GM12878 (cell line): ENCODE data around the gene TBC1D9B. TPM values are rescaled to one million over a fixed set of nuclear protein-coding genes. Genes with fewer than 3 reads are reported as not detected.

Source experiments
- ATAC-seq: fragments of 200-7000 bp; cut with Tn5 transposase; 3 replicates; pipeline ENCODE4 v1.9.1; 2020; ENCODE audit warnings: mild to moderate bottlenecking, moderate library complexity
- BruUV-seq: library from RNA; stranded (reverse); fragments of 400-500 nt; replicated peaks from 2 replicates; lab custom pipeline; 2021; lab: Mats Ljungman, UMichigan
- CTCF ChIA-PET: fragments of 300-600 bp; sonication (Branson Sonifier 250); formaldehyde crosslinking; extraction: SDS; loops from one replicate; lab custom pipeline; 2021; ENCODE audit warnings: inconsistent platforms; lab: Yijun Ruan, JAX
- POLR2A ChIA-PET: fragments of 350-600 bp; formaldehyde crosslinking; extraction: SDS; loops from one replicate; lab custom pipeline; 2021; ENCODE audit warnings: inconsistent platforms; lab: Charles Lee
- RAD21 ChIA-PET: fragments of 300-600 bp; sonication (Branson Sonifier 250); formaldehyde crosslinking; loops from one replicate; lab custom pipeline; 2023; ENCODE audit warnings: antibody characterized with exemption; ENCODE audit not compliant: unreplicated experiment; lab: Charles Lee
- SMC1A ChIA-PET: fragments of 300-600 bp; sonication (Branson Sonifier 250); formaldehyde crosslinking; loops from one replicate; lab custom pipeline; 2023; ENCODE audit not compliant: unreplicated experiment, uncharacterized antibody; lab: Charles Lee
- DNase-seq: peaks from one replicate; pipeline ENCODE4 v3.0.0-alpha.2; 2011; ENCODE audit warnings: low read depth, low spot score
- FAIRE-seq: peaks from 3 replicates; lab custom pipeline; 2011; peaks lifted over from hg19 to GRCh38; lab: Jason Lieb, UNC
- H2AFZ ChIP-seq: 2 replicates; pipeline ENCODE4 v1.6.0; 2011; ENCODE audit warnings: low read depth, low read length, control low read depth; ENCODE audit not compliant: control insufficient read depth
- H3K27ac ChIP-seq: 2 replicates; pipeline ENCODE4 v1.5.1; 2011; ENCODE audit warnings: control low read depth; ENCODE audit not compliant: control insufficient read depth, insufficient read depth
- H3K27me3 ChIP-seq, 2 experiments: replicated peaks in 1 of 2; 2 replicates each; pipeline versions ENCODE4 v1.6.0 to v1.6.1; 2011; ENCODE audit warnings: low read length in 1 of 2; ENCODE audit not compliant: control insufficient read depth in 2 of 2, insufficient read depth in 2 of 2
- H3K36me3 ChIP-seq, 2 experiments: 2 replicates each; pipeline ENCODE4 v1.5.1; 2011; ENCODE audit warnings: low read length in 1 of 2; ENCODE audit not compliant: control insufficient read depth in 2 of 2, insufficient read depth in 2 of 2
- H3K4me1 ChIP-seq: 2 replicates; pipeline ENCODE4 v1.6.1; 2011; ENCODE audit warnings: mild to moderate bottlenecking, low read length, moderate library complexity, mixed read lengths; ENCODE audit not compliant: control insufficient read depth, insufficient read depth
- H3K4me2 ChIP-seq: 2 replicates; pipeline ENCODE4 v1.6.0; 2011; ENCODE audit warnings: control low read depth; ENCODE audit not compliant: control insufficient read depth, insufficient read depth
- H3K4me3 ChIP-seq: fragments of 200-600 bp; sonication (generic); 2 replicates; pipeline ENCODE4 v1.5.1; 2016
- H3K79me2 ChIP-seq: 2 replicates; pipeline ENCODE4 v1.6.0; 2011; ENCODE audit warnings: low read length; ENCODE audit not compliant: control insufficient read depth, insufficient read depth
- H3K9ac ChIP-seq: 2 replicates; pipeline ENCODE4 v1.8.0; 2011; ENCODE audit warnings: low read length, control low read depth, mixed read lengths; ENCODE audit not compliant: control insufficient read depth, insufficient read depth
- H3K9me3 ChIP-seq: replicated peaks from 3 replicates; pipeline ENCODE4 v1.5.1; 2011; ENCODE audit warnings: mild to moderate bottlenecking, low read length; ENCODE audit not compliant: control insufficient read depth, insufficient read depth
- H4K20me1 ChIP-seq: 2 replicates; pipeline ENCODE4 v1.6.0; 2011; ENCODE audit not compliant: control insufficient read depth, insufficient read depth
- CBFB ChIP-seq: IDR thresholded peaks from 2 replicates; pipeline ENCODE4 v1.6.1; 2016; ENCODE audit warnings: antibody characterized with exemption, low read depth
- CBX3 ChIP-seq: fragments of 200-600 bp; sonication (generic); IDR thresholded peaks from 2 replicates; pipeline ENCODE4 v1.6.1; 2016; ENCODE audit warnings: low read depth, borderline replicate concordance
- CBX5 ChIP-seq: sonication (generic); IDR thresholded peaks from 2 replicates; pipeline ENCODE4 v1.6.1; 2016; ENCODE audit warnings: low read depth, moderate library complexity, mild to moderate bottlenecking, inconsistent platforms
- CREM ChIP-seq: IDR thresholded peaks from 2 replicates; pipeline ENCODE4 v1.6.1; 2014; ENCODE audit warnings: antibody characterized with exemption, low read depth
- EED ChIP-seq: sonication (generic); IDR thresholded peaks from 2 replicates; pipeline ENCODE4 v1.6.1; 2016; ENCODE audit warnings: antibody characterized with exemption, low read depth
- EGR1 ChIP-seq, 2 experiments: IDR thresholded peaks; 1 replicate in 1 of 2; 2 replicates in 1 of 2; pipeline ENCODE4 v1.6.1; 2011 to 2012; ENCODE audit warnings: low read depth in 2 of 2, low read length in 2 of 2, borderline replicate concordance in 1 of 2, mild to moderate bottlenecking in 1 of 2, moderate library complexity in 1 of 2
- ESRRA ChIP-seq: IDR thresholded peaks from 2 replicates; pipeline ENCODE4 v1.6.1; 2012; ENCODE audit warnings: mild to moderate bottlenecking, low read length, improper control_type of control experiment
- ETV6 ChIP-seq, 2 experiments: fragments of 450-650 bp in 1 of 2; IDR thresholded peaks in 1 of 2; conservative IDR thresholded peaks in 1 of 2; 2 replicates each; pipeline ENCODE4 v1.6.1; 2014; ENCODE audit warnings: antibody characterized with exemption in 1 of 2, borderline replicate concordance in 1 of 2, low read depth in 1 of 2, mild to moderate bottlenecking in 1 of 2, moderate library complexity in 1 of 2
- GATAD2B ChIP-seq: fragments of 450-650 bp; conservative IDR thresholded peaks from 2 replicates; pipeline ENCODE4 v1.6.1; 2017; ENCODE audit warnings: low read depth, mild to moderate bottlenecking, moderate library complexity
- MTA3 ChIP-seq: IDR thresholded peaks from 2 replicates; pipeline ENCODE4 v1.6.1; 2012; ENCODE audit warnings: low read length, inconsistent platforms, borderline replicate concordance
- MXI1 ChIP-seq: fragments of 150-350 bp; IDR thresholded peaks from 2 replicates; pipeline ENCODE4 v1.6.1; 2011; ENCODE audit warnings: low read depth, mild to moderate bottlenecking, inconsistent platforms, low read length, improper control_type of control experiment
- NR2C1 ChIP-seq: fragments of 450-650 bp; IDR thresholded peaks from 2 replicates; pipeline ENCODE4 v1.6.1; 2017; ENCODE audit warnings: antibody characterized with exemption, mild to moderate bottlenecking, moderate library complexity
- POLR2AphosphoS5 ChIP-seq: IDR thresholded peaks from 2 replicates; pipeline ENCODE4 v1.6.1; 2011; ENCODE audit warnings: mild to moderate bottlenecking, low read length, inconsistent platforms
- RB1 ChIP-seq: fragments of 450-650 bp; formaldehyde crosslinking; IDR thresholded peaks from 2 replicates; pipeline ENCODE4 v1.6.1; 2017; ENCODE audit warnings: mild to moderate bottlenecking, borderline replicate concordance
- RUNX3 ChIP-seq: IDR thresholded peaks from 2 replicates; pipeline ENCODE4 v1.6.1; 2012; ENCODE audit warnings: low read length, inconsistent platforms
- TAF1 ChIP-seq: IDR thresholded peaks from 2 replicates; pipeline ENCODE4 v1.6.1; 2011; ENCODE audit warnings: mild to moderate bottlenecking, low read depth, low read length, borderline replicate concordance
- ZBED1 ChIP-seq: IDR thresholded peaks from 2 replicates; pipeline ENCODE4 v1.6.1; 2016; ENCODE audit warnings: borderline replicate concordance
- ZBTB33 ChIP-seq: fragments of 450-650 bp; IDR thresholded peaks from 2 replicates; pipeline ENCODE4 v1.6.1; 2017; ENCODE audit warnings: mild to moderate bottlenecking
- WGBS: methylation state at CpG from one replicate; pipeline ENCODE4 v1.1.6; 2016; ENCODE audit warnings: low lambda C conversion rate; ENCODE audit not compliant: insufficient replicate concordance, insufficient coverage; ENCODE audit errors: missing lambda C conversion rate; 5-methylcytosine and 5-hydroxymethylcytosine counted together
- in situ Hi-C: fragments of 300-500 bp; cut with MboI; formaldehyde crosslinking; loops from 9 replicates; pipeline ENCODE4 v1.14.3; 2018; ENCODE audit warnings: mixed read lengths
- intact Hi-C: fragments of 100-400 bp; cut with micrococcal nuclease; formaldehyde crosslinking; loops from one replicate; pipeline ENCODE4 v1.14.2; 2022; ENCODE audit not compliant: unreplicated experiment
- polyA plus RNA-seq, 11 experiments: library from polyadenylated mRNA; depleted of rRNA in 4 of 11; unstranded in 6 of 11; stranded (reverse) in 5 of 11; fragments of >200 nt; fragmentation: Nextera tagmentation in 4 of 11; fragmentation: Illumina TruSeq in 1 of 11; extraction: Ambion mirVana in 4 of 11; extraction: Trizol in 1 of 11; gene quantifications; 1 replicate in 1 of 11; 2 replicates in 10 of 11; pipeline versions ENCODE4 v1.2.1 to v1.2.3, GENCODE V29; 2011 to 2016; ENCODE audit warnings: inconsistent platforms in 2 of 11, missing spikeins in 2 of 11, low read depth in 1 of 11
- total RNA-seq, 4 experiments: library from RNA; depleted of rRNA in 3 of 4; stranded (reverse); fragments of >200 nt in 3 of 4; fragmentation: Illumina TruSeq in 1 of 4; extraction: Trizol in 1 of 4; gene quantifications; 2 replicates each; pipeline versions ENCODE4 v1.2.1 to v1.2.3, GENCODE V29; 2013 to 2021
- TF ChIP-seq, protein P1 (sequence below): IDR thresholded peaks from 2 replicates; pipeline ENCODE4 v1.6.1; 2012; ENCODE audit warnings: low read depth, low read length, improper control_type of control experiment

The TBC1D9B gene
- total and polyA plus RNA-seq, 10 of the 15 experiments (the other 5 are each of a cell fraction or from before 2014, with no cell fraction given), result 4.0 to 74.2 (median 34.6) TPM

- Histone ChIP-seq H2AFZ (peak overlapping the region; percentile 93), H3K27ac (peak overlapping the region; percentile 28; the same call in 1 of the 2 replicates), H4K20me1 (no peaks in the 10 kb centered on the region), H3K9me3 (no peaks in the 10 kb centered on the region; the same call in 1 of the 3 replicates), H3K4me3 (peak overlapping the region; percentile 93), H3K27me3 (no peaks in the 10 kb centered on the region), H3K9ac (peak overlapping the region; percentile 64), H3K4me1 (peaks cover 9% of the 10 kb centered on the region), H3K79me2 (peaks cover 7% of the 10 kb centered on the region), H3K36me3 (peaks cover under 1 to 12% of the 10 kb centered on the region in 2 experiments; a peak in 3 of 4 replicates), H3K4me2 (peak overlapping the region; percentile 86)
- POLR2A ChIA-PET, result interaction anchor here (1.0 to 1.7 kb wide), 2 partner anchors 36 to 62 kb away, joined by 3 to 5 read pairs; no protein-coding TSS in a partner anchor
- DNase-seq (peak; percentile 7), ATAC-seq (peak; percentile 73), FAIRE-seq (peak; percentile 62)
- CTCF ChIA-PET, result interaction anchor here (0.7 to 3.2 kb wide), 4 partner anchors 55 to 95 kb away, joined by 3 to 13 read pairs (median 4); no protein-coding TSS in a partner anchor
- RAD21 ChIA-PET, result interaction anchor here (1.3 kb wide), 2 partner anchors 52 to 235 kb away, joined by 3 read pairs; partner anchors contain the start of gene HNRNPH1
- TSS peak; percentile 53 for BruUV-seq
- in situ Hi-C loops, result no loop called here
- WGBS, result 3% methylated on average over 32 of the region's 32 CpGs
- SMC1A ChIA-PET, result interaction anchor here (0.7 to 1.2 kb wide), 3 partner anchors 49 to 56 kb away, joined by 3 to 4 read pairs (median 3); no protein-coding TSS in a partner anchor
- intact Hi-C loops, result loop anchor here (2.0 kb wide), 3 partner anchors 37 to 53 kb away; partner anchors contain the start of genes SQSTM1 and TBC1D9B
- no peak for TF ChIP-seq POLR2AphosphoS5
- TF ChIP-seq, protein P1, sequence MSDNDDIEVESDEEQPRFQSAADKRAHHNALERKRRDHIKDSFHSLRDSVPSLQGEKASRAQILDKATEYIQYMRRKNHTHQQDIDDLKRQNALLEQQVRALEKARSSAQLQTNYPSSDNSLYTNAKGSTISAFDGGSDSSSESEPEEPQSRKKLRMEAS, result no peak
- TF ChIP-seq MTA3, result no peak
- no peak for TF ChIP-seq ZBTB33
- no peak for TF ChIP-seq CBX5
- no peak for TF ChIP-seq MXI1
- TF ChIP-seq ESRRA, result no peak
- peak in 1 of 2 experiments; percentile 70; a peak in 1 of 3 replicates for TF ChIP-seq EGR1 (IDR thresholded peaks at IDR 0.05; ENCODE audit: borderline replicate concordance in 1 of 2, low read depth in 2 of 2, low read length in 2 of 2)
- no peak for TF ChIP-seq CBFB
- TF ChIP-seq ETV6 (conservative IDR thresholded peaks at IDR 0.05 in 1 of 2, IDR thresholded peaks at IDR 0.05 in 1 of 2; ENCODE audit: borderline replicate concordance in 1 of 2, low read depth in 1 of 2), result no peak
- TF ChIP-seq GATAD2B, result peak; percentile 16; the same call in 1 of the 2 replicates
- no peak for TF ChIP-seq CBX3
- no peak for TF ChIP-seq CREM
- TF ChIP-seq RUNX3, result peak; percentile 5; the same call in 1 of the 2 replicates
- TF ChIP-seq ZBED1, result no peak
- no peak for TF ChIP-seq NR2C1
- TF ChIP-seq TAF1, result peak; percentile 6; the same call in 1 of the 2 replicates
- peak; percentile 21; the same call in 1 of the 2 replicates for TF ChIP-seq RB1
- TF ChIP-seq EED, result 0 out of 2 replicates have a peak, but pooled peaks have one; percentile 3
These were observed 49.5 kb downstream of the TBC1D9B start for GRCh38 chr5:179858241-179858585.
